ENCODE results near the gene CALML4.
"Not testable (repeated sequence)": the region's sequence is repeated elsewhere in the genome, so short reads cannot be mapped to it uniquely, and the experiment has no call there.

Gene CALML4

DNA sequence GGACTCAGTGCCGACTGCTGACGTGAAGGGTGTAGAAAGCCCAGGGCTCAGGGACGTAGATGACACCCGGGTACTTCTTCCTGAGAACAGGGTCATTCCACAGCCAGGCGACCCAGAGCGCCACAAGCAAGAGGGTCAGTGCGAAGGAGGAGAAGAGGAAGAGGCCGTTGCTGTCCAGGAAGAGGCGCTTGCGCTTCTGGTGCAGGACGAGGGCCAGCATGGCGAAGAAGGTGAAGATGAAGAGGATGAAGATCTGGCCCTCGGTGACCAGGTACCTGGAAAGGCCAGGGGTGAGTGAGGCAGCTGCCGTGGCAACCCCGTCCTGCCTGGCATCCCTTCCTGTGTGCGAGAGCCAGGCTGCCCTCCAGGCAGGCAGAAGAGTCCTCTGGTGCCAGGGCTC, 3.0 kb upstream of the CALML4 start:
- DNase-seq (ENCODE audit: low read depth) = no peak

DNA sequence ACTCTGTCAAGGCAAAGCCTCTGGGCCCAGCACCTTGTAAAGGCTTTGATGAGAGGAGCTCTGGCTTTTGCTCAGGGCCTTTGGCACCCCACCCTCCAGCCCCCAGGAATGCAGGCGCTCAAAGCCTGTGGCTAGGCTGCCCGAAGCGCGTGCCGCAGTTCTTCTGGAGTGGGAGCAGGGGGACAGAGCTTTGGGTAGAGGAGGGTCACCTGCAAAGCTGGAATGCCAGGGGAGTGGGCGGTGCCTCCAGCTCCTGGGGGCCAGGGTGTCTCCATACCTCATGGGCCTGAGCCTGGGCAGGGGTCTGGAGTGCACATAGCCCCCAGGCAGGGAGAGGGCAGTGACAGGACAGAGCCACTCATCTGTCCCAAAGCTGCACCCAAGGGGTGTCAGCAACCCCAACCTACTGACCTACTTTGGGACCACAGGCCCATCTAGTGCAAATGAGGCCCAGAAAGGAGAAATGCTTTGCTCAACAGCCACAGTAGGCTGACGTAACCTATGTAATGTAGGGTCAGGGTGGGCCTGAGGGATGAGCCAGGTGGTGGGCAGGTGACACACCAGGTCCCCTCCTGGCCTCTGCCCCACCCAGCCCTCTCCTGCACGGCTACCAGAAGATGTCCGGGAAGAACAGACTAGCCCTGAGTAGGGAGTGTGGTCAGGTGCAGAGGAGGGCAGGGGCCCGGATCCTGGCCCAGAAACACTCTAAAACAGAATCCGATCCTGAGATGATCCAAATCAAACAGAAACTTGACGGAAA, 2.2 kb upstream of the CALML4 start:
- no peak for DNase-seq (ENCODE audit: low read depth)

DNA sequence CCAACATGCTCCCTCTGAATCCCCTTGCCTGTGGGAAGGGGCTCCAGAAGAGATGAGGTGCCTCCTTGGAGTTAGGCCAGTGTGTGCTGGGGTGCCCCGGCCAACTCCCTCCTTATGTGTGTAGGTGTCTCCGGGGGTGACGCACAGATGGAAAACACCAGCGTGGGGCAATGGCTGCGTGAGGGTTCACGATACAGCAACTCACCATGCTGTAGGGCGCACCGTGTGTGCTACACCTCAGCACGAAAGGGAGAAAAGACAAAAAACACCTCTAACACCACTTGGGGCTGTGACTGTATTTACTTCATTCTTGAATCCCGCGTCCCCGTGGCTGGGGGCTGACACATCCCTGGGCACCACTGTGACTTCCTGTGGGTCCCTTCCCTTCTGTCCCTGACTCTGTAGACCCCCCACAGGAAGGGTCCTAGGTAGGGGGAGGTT, 1.6 kb upstream of the CALML4 start:
- no peak for DNase-seq (ENCODE audit: low read depth)

DNA sequence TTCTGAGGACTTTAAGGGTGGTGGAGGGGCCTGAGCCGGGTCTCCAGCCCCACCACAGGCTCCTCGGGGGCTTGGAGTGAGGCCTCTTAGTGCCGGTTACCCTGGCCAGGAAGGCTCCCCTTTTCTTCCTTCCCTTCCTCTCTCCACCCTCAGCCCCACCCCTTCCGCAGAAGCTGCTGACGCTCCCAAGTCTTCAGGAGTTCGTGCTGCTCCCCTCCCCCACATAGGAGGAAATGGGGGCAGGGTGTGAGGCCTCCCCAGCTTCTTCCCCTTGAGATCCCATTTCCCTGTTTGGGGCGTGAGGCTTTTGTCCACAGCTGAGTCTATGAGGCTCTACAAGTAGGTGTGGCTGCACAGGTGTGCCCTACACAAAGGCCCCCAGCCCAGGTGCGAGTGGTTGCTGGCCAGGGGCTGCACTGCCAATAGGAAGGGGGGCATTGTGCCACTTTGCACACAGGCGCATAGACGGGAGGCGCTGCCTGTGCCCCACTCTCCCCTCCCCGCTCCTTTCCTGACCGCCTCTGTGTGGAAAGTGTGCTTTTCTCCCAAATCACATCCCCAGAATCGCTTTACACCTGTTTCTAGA, 915 bp upstream of the CALML4 start:
- DNase-seq (ENCODE audit: low read depth) = no peak

DNA sequence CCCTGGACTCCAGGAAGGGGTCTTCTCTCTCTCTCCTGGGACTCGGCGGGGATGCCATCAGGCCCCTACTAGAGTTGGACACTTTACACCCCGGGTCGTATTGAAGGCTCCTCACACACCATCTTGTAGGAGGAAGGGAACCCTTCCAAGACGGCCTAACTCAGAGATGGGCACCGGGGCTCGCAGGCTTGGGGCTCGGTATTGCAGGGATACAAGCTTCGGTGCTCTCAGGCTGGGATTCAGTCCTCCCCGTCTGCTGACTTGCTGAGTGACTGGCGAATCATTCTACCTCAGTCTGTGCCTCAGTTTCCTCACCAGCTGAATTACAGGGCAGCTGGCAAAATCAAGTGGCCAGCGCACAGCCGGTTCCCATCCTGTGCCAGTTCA, 419 bp upstream of the CALML4 start:
- DNase-seq (ENCODE audit: low read depth) = no peak

DNA sequence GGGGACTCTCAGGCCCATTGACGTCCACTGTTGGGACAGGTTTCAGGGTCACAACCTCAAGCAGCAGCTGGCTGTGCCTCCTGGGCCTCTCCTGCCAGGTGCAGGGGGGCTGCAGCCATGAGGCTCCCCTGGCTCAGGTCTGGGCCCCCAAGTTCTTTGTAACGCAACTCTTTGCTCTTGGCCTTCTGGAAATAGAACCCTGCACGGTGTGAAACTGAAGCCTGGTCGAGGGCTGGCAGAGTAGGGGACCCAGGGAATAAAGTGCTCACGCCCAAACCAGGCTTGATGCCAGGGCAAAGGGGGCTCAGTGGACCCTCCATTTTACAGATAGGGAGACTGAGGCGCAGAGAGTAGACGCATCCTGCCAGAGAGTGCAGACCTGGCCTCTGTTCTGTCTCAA, 771 bp downstream of the CALML4 start:
- DNase-seq (ENCODE audit: low read depth) = no peak

DNA sequence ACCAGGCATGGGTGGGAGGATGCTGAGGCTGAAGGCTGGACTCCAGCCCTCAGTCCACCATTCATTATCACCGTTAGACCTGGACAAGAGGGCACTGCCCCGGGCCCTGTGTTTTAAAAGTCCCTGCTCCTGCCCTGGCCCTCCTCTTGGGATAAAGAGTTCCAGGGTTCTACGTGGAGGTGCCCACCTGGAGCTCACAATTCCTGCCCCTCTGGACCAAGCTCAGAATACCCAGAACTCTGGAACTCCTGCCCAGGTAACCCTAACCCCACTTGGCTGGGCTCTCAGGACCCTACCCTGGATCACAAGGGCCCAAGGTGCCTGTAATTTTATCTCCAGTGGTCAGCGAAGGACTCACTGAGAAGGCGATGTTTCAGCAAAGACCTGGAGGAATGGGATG, 1.2 kb downstream of the CALML4 start:
- no peak for DNase-seq (ENCODE audit: low read depth)

DNA sequence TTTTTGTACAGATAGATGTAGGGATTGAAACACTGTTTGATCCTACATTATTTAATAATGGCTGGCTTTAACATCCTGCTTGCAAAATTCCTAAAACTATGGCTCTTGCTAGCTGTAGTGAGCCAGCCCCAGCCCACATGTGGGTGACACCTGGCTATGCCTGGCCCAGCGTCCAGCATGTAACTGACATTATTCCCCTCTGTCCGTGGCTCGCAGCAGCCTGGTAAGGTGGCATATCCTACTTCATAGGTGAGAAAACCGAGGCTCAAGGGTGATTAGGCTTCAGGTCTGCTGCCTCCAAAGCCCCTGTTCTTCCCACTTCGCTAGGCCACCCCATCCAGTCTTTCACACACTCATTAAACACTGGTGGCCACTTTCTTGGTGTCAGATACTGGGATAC, 1.6 kb downstream of the CALML4 start:
- no peak for DNase-seq (ENCODE audit: low read depth)

DNA sequence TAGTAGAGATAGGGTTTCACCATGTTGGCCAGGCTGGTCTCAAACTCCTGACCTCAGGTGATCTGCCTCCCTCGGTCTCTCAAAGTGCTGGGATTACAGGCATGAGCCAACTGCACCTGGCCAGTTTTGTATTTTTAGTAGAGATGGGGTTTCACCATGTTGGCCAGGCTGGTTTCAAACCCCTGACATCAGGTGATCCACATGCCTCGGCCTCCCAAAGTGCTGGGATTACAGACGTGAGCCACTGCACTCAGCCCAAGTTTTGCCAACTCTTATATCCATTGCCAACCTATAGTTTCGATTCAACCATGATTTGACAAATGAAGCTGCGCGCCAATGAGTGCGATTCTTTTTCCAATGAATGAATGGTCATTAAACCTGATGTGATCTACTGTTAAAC, 2.1 kb downstream of the CALML4 start:
- not testable (repeated sequence) for DNase-seq (ENCODE audit: low read depth)

DNA sequence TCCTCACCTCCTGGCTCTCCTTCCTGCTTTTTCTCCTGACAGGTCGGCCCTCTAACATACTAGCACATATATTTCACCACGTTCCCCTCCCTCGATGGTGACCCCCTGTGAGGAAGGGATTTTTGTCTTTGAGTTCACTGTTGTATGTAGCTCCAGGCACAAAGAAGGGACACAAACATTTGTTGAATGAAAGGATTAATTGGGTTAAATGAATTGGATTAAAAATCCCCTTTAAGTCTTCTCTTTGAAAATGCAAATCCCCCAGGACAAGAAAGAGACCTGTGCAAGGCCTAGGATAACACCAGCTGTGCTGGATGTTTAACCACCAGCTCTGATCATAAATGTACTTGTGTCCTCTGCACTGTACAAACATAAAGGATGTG, 3.3 kb downstream of the CALML4 start:
- DNase-seq (ENCODE audit: low read depth) = no peak

DNA sequence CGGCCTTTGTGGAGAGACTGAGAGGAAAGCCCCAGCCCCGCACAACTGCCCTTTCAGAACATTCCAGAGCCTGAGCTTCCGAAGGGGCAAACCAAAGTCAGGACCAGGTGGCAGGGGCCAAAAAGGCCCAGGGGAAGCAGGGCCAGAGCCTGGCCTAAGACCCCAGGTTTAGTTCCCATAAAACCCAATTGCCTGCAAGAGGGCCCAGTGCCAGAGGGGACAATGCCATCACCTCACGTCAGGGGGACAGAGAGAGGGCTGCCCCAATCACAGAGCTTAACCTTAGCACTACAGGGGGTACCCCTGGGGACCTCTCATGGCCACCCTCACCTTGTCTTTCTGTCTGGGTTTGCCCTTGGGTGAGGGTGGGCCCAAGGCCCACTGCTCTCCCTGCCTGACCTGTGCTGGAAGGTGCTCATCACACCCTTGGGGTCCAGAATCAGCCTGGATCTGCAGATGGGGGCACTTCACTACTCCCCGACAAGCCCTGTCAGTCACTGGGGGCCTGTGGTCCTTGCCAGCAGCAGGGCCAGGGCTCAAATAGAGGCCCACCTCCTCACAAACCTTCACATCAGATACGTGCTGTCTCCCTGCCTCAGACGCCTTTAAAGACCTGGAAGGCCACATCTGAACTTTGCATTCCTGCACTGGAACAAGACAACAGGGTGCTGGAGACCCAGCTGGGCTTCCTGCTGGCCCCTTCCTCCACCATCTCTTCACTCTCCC, 3.8 kb downstream of the CALML4 start:
- DNase-seq (ENCODE audit: low read depth) = no peak

DNA sequence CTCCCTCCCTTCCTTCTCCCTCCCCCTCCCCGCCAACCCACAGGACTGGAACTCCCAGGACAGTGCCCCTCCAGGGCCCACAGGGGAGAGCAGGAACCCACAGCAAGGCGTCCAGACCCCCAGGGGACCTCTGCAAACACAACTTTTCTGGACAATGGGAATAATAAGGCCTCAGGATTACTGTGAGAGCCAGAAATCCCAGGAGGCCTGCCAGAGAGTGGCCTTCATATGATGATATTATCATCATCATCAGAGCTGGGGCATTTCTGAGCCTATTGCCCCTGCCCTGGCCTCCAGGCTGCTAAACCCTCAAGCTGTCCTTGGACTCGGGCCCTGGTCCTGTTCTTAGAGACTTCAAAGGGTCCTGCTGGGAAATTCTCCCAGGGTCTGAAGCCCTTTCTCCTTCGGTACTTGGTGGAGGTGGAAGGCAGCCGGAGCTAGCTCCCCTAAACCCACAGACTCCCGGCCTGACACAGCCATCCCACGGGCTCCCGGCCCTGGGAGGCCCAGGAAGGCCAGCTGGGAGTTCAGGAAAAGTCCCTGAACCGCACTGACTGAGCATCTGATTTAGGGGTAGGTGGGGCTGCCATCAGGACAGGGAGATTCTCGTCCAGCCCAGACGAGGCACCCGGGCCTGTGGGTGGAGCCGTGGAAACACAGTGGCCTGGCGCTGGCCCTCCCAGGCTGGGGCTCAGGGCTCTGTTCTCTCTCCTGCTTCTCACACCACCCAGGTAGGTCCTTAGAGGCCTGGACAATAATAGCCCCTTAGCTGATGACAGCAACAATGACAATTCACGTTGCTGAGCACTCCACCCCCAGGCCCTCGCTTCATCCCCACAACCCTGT, 4.9 kb downstream of the CALML4 start:
- DNase-seq (ENCODE audit: low read depth) = no peak

DNA sequence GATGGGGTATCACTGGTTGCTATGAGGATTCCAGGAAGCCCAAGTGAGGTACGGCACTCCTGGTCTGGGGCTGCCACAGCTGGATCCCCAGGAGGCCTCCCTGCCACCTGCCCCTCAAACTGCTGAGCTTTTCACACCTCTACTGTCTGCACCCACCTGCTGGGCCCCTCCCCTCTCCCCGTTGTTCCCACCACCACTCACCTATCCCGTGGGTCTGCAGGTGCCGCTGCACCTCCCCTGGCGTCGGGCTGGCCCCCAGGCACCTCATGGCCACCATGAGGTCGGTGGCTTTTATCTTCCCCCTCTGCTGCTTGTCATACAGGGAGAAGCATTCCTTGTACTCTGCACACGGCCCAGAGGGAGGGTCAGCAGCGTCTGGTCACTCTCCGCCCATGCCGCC, 5.8 kb downstream of the CALML4 start:
- DNase-seq (ENCODE audit: low read depth) = no peak

DNA sequence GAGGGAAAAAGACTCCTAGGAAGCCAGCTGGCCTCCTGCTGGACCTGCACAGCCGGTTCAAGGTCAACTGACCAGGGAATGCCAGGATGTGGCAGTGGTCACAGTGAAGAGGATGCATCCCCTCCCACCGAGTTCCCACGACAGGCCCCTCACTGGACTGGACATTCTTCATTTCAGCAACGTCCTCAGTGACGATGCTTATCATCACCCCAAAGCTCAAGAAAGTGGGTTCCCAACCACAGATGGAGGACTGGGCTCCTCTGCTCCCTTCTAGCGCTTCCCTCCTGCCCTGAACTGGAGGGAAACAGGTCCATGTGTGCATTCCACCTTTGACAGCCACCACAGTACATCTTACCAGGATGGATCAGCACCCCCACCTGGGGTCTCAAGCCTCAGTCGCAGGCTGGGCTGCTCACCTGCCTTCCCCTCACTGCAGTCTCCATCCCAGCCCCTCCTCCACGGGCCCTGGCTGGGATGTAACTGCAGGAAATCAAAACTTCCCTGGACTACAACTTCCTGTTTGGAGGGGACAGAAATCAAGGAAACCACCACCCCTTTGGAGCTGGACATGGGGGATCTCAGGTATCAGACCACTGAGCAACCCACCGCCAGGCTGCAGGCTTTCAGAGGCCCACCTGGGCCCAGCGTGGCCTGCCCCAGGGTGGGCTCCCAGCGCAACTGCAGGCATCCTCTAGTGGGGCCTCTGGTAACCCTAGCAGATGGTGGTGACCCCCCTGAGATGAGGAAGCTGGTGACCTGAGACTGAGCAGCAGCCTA, 7.3 kb downstream of the CALML4 start:
- no peak for DNase-seq (ENCODE audit: low read depth)

DNA sequence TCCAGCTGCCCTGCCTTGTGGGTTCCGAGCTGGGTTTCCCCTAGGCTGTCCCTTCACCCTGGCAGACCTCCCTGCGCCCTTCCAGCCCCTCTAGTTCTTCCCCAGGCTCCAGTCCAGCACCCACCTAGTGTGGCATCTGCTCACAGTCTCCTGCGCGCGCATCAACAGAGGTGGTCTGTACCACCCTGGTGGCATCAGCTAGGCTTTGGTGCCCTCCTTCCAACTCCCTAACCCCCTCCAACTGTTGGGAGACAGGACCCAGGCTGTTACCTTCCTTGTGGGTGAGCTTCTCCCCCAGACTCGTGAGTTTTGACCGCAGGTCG, 8.0 kb downstream of the CALML4 start:
- no peak for DNase-seq (ENCODE audit: low read depth)

DNA sequence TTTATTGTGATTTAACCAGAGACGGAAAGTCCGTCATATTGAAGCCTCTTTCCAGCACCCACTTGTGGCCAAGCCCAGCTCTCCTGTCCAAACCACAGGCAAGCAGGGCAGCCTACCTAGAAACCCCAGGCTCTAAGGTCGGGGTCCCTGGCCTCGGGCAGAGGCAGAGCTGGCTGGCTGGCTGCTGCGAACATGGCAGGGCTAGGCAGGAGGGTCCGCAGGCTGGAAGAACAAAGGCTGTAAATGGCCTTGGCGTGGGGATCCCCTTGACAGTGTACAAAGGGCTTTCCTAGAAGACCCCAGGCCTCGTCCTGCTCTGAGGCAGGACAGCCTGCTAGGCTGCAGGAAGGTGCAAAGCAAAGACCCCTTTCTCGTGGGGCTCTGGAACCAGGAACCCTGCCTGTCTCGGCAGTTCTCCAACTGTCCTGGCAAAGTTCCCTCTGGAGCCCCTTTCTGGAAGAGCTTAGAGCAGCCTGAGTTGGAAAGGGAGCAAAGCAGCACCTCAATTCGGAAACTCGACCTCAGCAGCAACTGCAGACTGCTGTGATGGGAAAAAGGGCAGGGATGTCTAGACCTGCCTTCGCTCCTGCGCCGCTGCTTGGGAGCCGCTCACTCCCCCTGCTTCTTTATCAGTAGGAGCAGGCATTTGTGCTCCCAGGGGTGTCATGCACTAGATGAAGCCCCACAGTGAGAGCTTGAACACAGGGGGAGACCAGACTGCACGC, 8.5 kb downstream of the CALML4 start:
- DNase-seq (ENCODE audit: low read depth) = no peak

DNA sequence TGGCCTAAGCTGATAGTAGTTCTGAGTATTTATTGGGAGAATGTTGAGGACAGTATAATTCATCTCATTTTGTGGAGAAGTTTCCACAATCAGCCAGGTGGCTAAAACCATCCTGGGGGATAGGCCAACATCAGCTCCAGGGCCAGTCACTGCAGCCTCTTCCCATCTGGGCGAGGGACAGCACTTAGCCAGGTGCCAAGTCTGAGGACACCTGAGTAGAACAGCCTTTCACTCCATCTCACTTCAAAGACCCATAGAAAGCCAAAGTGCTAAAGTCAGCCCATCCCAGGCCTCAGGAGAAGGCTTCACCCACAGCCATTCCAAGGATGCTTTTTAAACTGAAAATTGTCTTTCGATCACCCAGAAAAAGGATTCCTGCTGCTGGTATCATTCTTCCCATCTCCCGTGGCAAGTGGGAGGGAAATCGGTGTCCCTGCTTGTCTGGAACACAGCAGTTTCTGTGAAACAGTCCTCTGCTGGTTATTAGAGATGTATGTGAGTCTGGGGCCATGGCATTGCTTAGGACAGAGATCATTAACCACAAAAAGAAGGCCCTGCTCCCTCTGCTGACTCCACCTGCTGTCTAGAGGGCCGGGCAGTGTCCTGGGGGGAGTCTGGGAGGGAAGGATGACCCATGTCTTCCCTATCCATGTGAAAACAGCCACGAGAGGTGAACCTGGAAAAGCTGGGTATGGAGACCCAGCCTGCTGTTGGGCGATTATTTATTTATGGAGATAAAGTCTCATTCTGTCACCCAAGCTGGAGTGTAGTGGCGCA, 9.6 kb downstream of the CALML4 start:
- DNase-seq (ENCODE audit: low read depth) = no peak

DNA sequence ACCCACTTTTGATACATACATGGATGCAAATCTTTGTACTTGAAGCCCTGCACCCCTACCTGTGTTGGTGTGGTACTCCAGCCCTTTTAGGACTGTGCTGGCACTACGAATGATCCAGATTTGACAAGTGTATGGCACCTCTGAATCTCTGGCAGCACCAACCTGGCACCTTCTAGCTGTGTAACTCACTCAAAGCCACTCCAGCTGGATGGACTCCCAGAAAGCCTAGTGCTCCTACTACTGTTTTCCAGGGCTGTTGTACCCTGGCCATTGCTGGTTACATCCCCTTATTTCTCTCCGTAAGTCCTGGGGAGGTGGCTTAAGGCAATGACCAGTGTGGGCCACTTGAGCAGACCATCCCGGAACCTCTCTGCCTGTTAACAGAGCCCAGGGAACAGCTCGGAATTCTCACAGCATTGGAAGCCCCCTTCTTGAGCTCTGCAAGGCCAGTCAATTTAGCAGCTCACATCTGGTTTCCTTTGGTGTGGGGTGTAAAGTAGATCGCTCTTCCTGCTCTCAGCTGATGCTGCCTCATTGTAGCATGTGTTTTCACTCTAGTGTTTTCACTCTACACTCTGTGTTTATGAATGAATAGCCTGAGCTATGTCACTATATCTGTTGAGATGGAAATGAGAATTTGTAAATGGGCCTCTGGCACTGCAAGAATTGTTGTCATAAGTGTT, 12.2 kb downstream of the CALML4 start:
- DNase-seq (ENCODE audit: low read depth) = no peak

DNA sequence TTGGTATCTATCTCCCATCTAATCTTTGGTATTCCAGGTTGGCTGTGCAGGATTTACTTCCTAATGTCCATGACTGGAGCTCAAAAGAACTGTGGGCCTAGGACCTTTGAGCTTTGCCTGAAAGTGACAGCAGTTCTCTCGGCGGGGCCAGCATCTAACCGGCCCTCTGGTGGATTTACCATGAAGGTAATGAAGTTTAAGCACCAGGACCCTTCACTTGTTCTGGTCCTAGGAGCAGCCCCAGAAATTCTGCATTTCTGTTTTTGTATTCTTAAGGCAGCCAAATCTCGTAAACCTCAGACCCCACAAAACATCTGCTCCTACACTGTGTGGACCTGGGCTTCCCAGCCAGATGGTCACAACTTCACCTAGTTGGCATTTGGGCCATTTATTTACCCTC, 13.0 kb downstream of the CALML4 start:
- no peak for DNase-seq (ENCODE audit: low read depth)

DNA sequence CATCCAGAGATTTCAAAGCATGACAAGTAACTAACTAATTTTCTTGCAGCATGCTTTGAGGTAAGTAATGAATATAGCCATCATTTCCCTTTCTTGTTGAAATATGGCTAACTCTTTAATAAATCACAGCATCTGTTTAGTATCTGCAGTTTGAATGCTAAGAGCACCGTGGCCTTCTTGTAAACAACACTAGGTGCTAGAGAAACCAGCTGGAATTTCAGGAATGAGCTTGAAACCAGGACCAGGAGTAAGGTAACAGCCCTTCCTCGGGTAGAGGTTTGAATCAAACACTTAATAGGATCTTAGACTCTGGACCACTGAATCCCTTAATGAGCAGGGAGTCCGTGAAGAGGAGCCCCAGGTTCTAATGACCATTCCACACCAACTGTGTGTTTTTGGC, 13.6 kb downstream of the CALML4 start:
- DNase-seq (ENCODE audit: low read depth) = no peak
